Fibroblast of skin of right quadriceps (primary cell): ENCODE data around the gene OLFM1.
"Not testable (repeated sequence)": the region's sequence is repeated elsewhere in the genome, so short reads cannot be mapped to it uniquely, and the experiment has no call there.

Experiments
- DNase-seq: peaks from one replicate; pipeline ENCODE4 v3.0.0-alpha.2; 2013

Gene OLFM1

GRCh38 chr9:135135929-135136315 lies 48.5 kb downstream of the OLFM1 start:
- DNase-seq: no peak

- no peak for DNase-seq
These were observed 49.0 kb downstream of the OLFM1 start for GRCh38 chr9:135136481-135136880.

- DNase-seq: peak; percentile 12
These were observed 49.7 kb downstream of the OLFM1 start for GRCh38 chr9:135136991-135137832.

GRCh38 chr9:135138078-135138855 lies 50.8 kb downstream of the OLFM1 start:
- DNase-seq: no peak

- DNase-seq: no peak
These were observed 52.0 kb downstream of the OLFM1 start for GRCh38 chr9:135139366-135139959.

- DNase-seq: no peak
These were observed 53.8 kb downstream of the OLFM1 start for GRCh38 chr9:135141183-135141774.

GRCh38 chr9:135144581-135145170 lies 57.2 kb downstream of the OLFM1 start:
- no peak for DNase-seq

- DNase-seq: no peak
These were observed 57.8 kb downstream of the OLFM1 start for GRCh38 chr9:135145312-135145711.

- DNase-seq: no peak
These were observed 58.8 kb downstream of the OLFM1 start for GRCh38 chr9:135146241-135146640.

GRCh38 chr9:135146766-135147473 lies 59.5 kb downstream of the OLFM1 start:
- no peak for DNase-seq

- DNase-seq: no peak
These were observed 60.0 kb downstream of the OLFM1 start for GRCh38 chr9:135147474-135147805.

- no peak for DNase-seq
These were observed 60.5 kb downstream of the OLFM1 start for GRCh38 chr9:135147938-135148337.

- DNase-seq: no peak
These were observed 60.9 kb downstream of the OLFM1 start for GRCh38 chr9:135148386-135148785.

GRCh38 chr9:135149901-135150300 lies 62.4 kb downstream of the OLFM1 start:
- DNase-seq: not testable (repeated sequence)

- no peak for DNase-seq
These were observed 63.5 kb downstream of the OLFM1 start for GRCh38 chr9:135150981-135151380.

- DNase-seq: no peak
These were observed 64.5 kb downstream of the OLFM1 start for GRCh38 chr9:135151757-135152613.

GRCh38 chr9:135152614-135153334 lies 65.3 kb downstream of the OLFM1 start:
- no peak for DNase-seq

GRCh38 chr9:135154050-135154615 lies 66.7 kb downstream of the OLFM1 start:
- no peak for DNase-seq

GRCh38 chr9:135155396-135155795 lies 67.9 kb downstream of the OLFM1 start:
- DNase-seq: no peak
